Measurements from ENCODE around the gene LRRFIP2.

DNA sequence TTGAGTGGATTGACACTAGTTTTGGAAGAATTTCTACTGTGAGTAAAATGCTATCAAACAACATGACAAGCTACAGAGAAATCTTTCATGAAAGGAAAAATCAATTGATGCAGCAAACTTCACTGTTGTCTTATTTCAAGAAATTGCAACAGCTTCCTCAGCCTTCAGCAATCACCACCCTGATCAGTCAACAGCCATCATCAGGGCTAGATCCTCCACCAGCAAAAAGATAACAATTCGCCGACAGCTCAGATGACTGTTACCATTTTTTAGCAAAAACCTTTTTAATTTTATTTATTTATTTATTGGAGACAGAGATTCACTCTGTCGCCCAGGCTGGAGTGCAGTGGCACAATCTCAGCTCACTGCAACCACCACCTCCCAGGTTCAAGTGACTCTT is 137.0 kb downstream of the LRRFIP2 start:
- TF ChIP-seq EZH2 (IDR thresholded peaks at IDR 0.05; ENCODE audit: insufficient read depth, poor library complexity, severe bottlenecking) (no peak), EZH2phosphoT487 (IDR thresholded peaks at IDR 0.05; ENCODE audit: insufficient read depth, low read depth) (no peak)

Data from GM23248 (cell line).